ENCODE measurements around the gene MPPED1. TPM values are rescaled to one million over a fixed set of nuclear protein-coding genes. Genes with fewer than 3 reads are reported as not detected.

The MPPED1 gene
- total and polyA plus RNA-seq, 5 donors from 2014 or later, result not detected

GRCh38 chr22:43504666-43505261, 93.0 kb downstream of the MPPED1 start:
- no peaks in the 10 kb centered on the region for H3K4me1 Mint-ChIP-seq
- no peak for ATAC-seq (ENCODE audit: low read depth in 2 of 2)
- Histone ChIP-seq H3K36me3 (ENCODE audit: control insufficient read depth, insufficient read depth, low read length) (no peaks in the 10 kb centered on the region), H3K27me3 (ENCODE audit: control insufficient read depth, insufficient read depth, low read length) (no peaks in the 10 kb centered on the region), H3K27ac (ENCODE audit: insufficient read depth, low read length, poor library complexity, severe bottlenecking) (no peak overlapping the region), H3K4me1 (ENCODE audit: control insufficient read depth, insufficient read depth, low read length, poor library complexity, severe bottlenecking) (no peaks in the 10 kb centered on the region), H3K9me3 (ENCODE audit: control insufficient read depth in 2 of 2, low read length in 2 of 2) (no peaks in the 10 kb centered on the region), H3K4me3 (ENCODE audit: low read depth, low read length) (no peak overlapping the region)
- no peak for DNase-seq
- no peaks in the 10 kb centered on the region for H3K36me3 Mint-ChIP-seq
- H3K4me3 Mint-ChIP-seq, result no peak overlapping the region
- peaks cover 0 to under 1% (median 0%) of the 10 kb centered on the region in 7 donors for H3K9me3 Mint-ChIP-seq
- no peak overlapping the region for H3K27ac Mint-ChIP-seq
- peaks cover 2% of the 10 kb centered on the region for H3K27me3 Mint-ChIP-seq

DNA sequence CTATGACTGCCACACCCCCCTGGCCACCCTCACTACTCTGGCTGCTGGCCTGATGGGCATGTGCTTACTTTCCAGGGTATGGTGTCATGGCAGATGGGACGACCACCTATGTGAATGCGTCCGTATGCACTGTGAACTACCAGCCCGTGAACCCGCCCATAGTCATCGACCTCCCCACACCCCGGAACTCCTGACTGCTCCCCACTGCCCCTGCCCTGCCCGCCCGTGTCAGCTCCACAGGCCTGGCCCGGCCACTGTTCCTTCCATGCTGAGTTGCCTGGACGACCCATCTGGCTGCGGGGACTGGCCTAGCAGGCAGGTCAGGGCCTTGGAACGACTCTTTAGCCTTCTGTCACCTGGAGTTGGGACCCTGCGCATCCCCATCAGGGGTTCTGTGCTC, 93.6 kb downstream of the MPPED1 start:
- no peak for ATAC-seq (ENCODE audit: low read depth in 2 of 2)
- no peak overlapping the region for H3K4me3 Mint-ChIP-seq
- H3K4me1 ChIP-seq (ENCODE audit: control insufficient read depth, insufficient read depth, low read length, poor library complexity, severe bottlenecking), result no peaks in the 10 kb centered on the region
- H3K4me1 Mint-ChIP-seq, result no peaks in the 10 kb centered on the region
- H3K9me3 ChIP-seq (ENCODE audit: control insufficient read depth in 2 of 2, low read length in 2 of 2), result no peaks in the 10 kb centered on the region
- no peak for DNase-seq
- H3K27ac Mint-ChIP-seq, result no peak overlapping the region
- H3K36me3 Mint-ChIP-seq, result no peaks in the 10 kb centered on the region
- peaks cover 0 to 3% (median 0%) of the 10 kb centered on the region in 7 donors for H3K9me3 Mint-ChIP-seq
- no peaks in the 10 kb centered on the region for H3K36me3 ChIP-seq (ENCODE audit: control insufficient read depth, insufficient read depth, low read length)
- H3K4me3 ChIP-seq (ENCODE audit: low read depth, low read length), result no peak overlapping the region
- H3K27me3 ChIP-seq (ENCODE audit: control insufficient read depth, insufficient read depth, low read length), result no peaks in the 10 kb centered on the region
- no peak overlapping the region for H3K27ac ChIP-seq (ENCODE audit: insufficient read depth, low read length, poor library complexity, severe bottlenecking)
- peaks cover 4% of the 10 kb centered on the region for H3K27me3 Mint-ChIP-seq

DNA sequence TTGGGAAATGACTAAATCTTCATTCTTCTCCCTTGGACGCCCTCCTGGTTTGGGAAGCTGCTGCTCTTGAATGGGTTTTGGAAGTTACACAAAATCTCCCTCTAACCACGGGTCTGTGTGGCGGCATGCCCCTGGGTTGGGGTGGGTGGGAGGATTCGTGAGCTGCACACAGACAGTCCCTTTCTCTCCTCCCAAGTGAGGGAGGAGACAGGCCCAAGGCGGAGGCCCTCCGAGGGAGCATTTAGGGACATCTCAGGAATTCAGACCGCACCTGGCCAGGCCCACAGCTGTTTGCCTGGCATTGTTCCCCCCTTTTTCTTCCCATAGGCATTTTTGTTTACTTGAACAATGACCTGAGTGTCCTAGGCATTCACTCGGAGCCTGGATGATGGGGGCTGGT, 94.1 kb downstream of the MPPED1 start:
- no peak overlapping the region for H3K4me3 ChIP-seq (ENCODE audit: low read depth, low read length)
- no peaks in the 10 kb centered on the region for H3K36me3 ChIP-seq (ENCODE audit: control insufficient read depth, insufficient read depth, low read length)
- H3K4me3 Mint-ChIP-seq, result no peak overlapping the region
- ATAC-seq (ENCODE audit: low read depth in 2 of 2) (no peak), DNase-seq (no peak)
- H3K27ac ChIP-seq (ENCODE audit: insufficient read depth, low read length, poor library complexity, severe bottlenecking), result no peak overlapping the region
- H3K4me1 Mint-ChIP-seq, result no peaks in the 10 kb centered on the region
- peak overlapping the region in 1 of 3 donors; percentile 34 for H3K27ac Mint-ChIP-seq
- H3K9me3 ChIP-seq (ENCODE audit: control insufficient read depth in 2 of 2, low read length in 2 of 2), result no peaks in the 10 kb centered on the region
- no peaks in the 10 kb centered on the region for H3K4me1 ChIP-seq (ENCODE audit: control insufficient read depth, insufficient read depth, low read length, poor library complexity, severe bottlenecking)
- H3K27me3 ChIP-seq (ENCODE audit: control insufficient read depth, insufficient read depth, low read length), result no peaks in the 10 kb centered on the region
- peaks cover 0 to 3% (median 0%) of the 10 kb centered on the region in 7 donors for H3K9me3 Mint-ChIP-seq
- H3K36me3 Mint-ChIP-seq, result no peaks in the 10 kb centered on the region
- H3K27me3 Mint-ChIP-seq, result peaks cover 4% of the 10 kb centered on the region

GRCh38 chr22:43506487-43506886, 94.7 kb downstream of the MPPED1 start:
- H3K4me1 Mint-ChIP-seq, result no peaks in the 10 kb centered on the region
- no peaks in the 10 kb centered on the region for H3K9me3 ChIP-seq (ENCODE audit: control insufficient read depth in 2 of 2, low read length in 2 of 2)
- H3K27me3 ChIP-seq (ENCODE audit: control insufficient read depth, insufficient read depth, low read length), result no peaks in the 10 kb centered on the region
- H3K4me3 Mint-ChIP-seq, result no peak overlapping the region
- H3K27ac ChIP-seq (ENCODE audit: insufficient read depth, low read length, poor library complexity, severe bottlenecking), result no peak overlapping the region
- H3K4me3 ChIP-seq (ENCODE audit: low read depth, low read length), result no peak overlapping the region
- no peaks in the 10 kb centered on the region for H3K36me3 ChIP-seq (ENCODE audit: control insufficient read depth, insufficient read depth, low read length)
- H3K36me3 Mint-ChIP-seq, result no peaks in the 10 kb centered on the region
- peaks cover 0 to 3% (median 0%) of the 10 kb centered on the region in 7 donors for H3K9me3 Mint-ChIP-seq
- H3K27ac Mint-ChIP-seq, result no peak overlapping the region
- H3K4me1 ChIP-seq (ENCODE audit: control insufficient read depth, insufficient read depth, low read length, poor library complexity, severe bottlenecking), result no peaks in the 10 kb centered on the region
- peaks cover 4% of the 10 kb centered on the region for H3K27me3 Mint-ChIP-seq
- DNase-seq (no peak), ATAC-seq (ENCODE audit: low read depth in 2 of 2) (no peak)

- no peak for DNase-seq
- H3K4me3 Mint-ChIP-seq, result no peak overlapping the region
- no peaks in the 10 kb centered on the region for H3K4me1 Mint-ChIP-seq
- Histone ChIP-seq H3K27me3 (ENCODE audit: control insufficient read depth, insufficient read depth, low read length) (no peaks in the 10 kb centered on the region), H3K27ac (ENCODE audit: insufficient read depth, low read length, poor library complexity, severe bottlenecking) (no peak overlapping the region), H3K36me3 (ENCODE audit: control insufficient read depth, insufficient read depth, low read length) (no peaks in the 10 kb centered on the region), H3K9me3 (ENCODE audit: control insufficient read depth in 2 of 2, low read length in 2 of 2) (no peaks in the 10 kb centered on the region), H3K4me1 (ENCODE audit: control insufficient read depth, insufficient read depth, low read length, poor library complexity, severe bottlenecking) (no peaks in the 10 kb centered on the region), H3K4me3 (ENCODE audit: low read depth, low read length) (no peak overlapping the region)
- no peak for ATAC-seq (ENCODE audit: low read depth in 2 of 2)
- peaks cover 4% of the 10 kb centered on the region for H3K27me3 Mint-ChIP-seq
- H3K27ac Mint-ChIP-seq, result no peak overlapping the region
- peaks cover 0 to 3% (median 0%) of the 10 kb centered on the region in 7 donors for H3K9me3 Mint-ChIP-seq
- no peaks in the 10 kb centered on the region for H3K36me3 Mint-ChIP-seq
These were observed 95.4 kb downstream of the MPPED1 start for GRCh38 chr22:43507235-43507634.

DNA sequence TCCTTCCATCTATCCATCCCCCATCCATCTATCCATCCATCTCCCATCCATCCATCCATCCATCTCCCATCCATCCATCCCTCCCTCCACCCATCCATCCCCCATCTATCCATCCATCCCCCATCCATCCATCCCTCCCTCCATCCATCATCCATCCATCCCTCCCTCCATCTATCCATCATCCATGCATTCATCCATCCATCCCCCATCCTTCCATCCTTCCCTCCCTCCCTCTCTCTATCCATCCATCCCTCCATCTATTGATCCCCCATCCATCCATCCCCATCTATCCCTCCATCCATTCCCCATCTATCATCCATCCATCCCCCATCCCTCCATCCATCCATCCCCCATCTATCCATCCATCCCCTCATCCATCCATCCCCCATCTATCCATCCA, 96.7 kb downstream of the MPPED1 start:
- Mint-ChIP-seq H3K36me3 (no peaks in the 10 kb centered on the region), H3K27ac (no peak overlapping the region), H3K4me1 (no peaks in the 10 kb centered on the region), H3K9me3 (peaks cover 0 to 5% (median 0%) of the 10 kb centered on the region in 7 donors), H3K4me3 (no peak overlapping the region), H3K27me3 (peaks cover 4% of the 10 kb centered on the region)
- H3K4me3 ChIP-seq (ENCODE audit: low read depth, low read length), result no peak overlapping the region
- no peaks in the 10 kb centered on the region for H3K9me3 ChIP-seq (ENCODE audit: control insufficient read depth in 2 of 2, low read length in 2 of 2)
- no peak for ATAC-seq (ENCODE audit: low read depth in 2 of 2)
- no peak for DNase-seq
- H3K27ac ChIP-seq (ENCODE audit: insufficient read depth, low read length, poor library complexity, severe bottlenecking), result no peak overlapping the region
- H3K27me3 ChIP-seq (ENCODE audit: control insufficient read depth, insufficient read depth, low read length), result no peaks in the 10 kb centered on the region
- no peaks in the 10 kb centered on the region for H3K36me3 ChIP-seq (ENCODE audit: control insufficient read depth, insufficient read depth, low read length)
- no peaks in the 10 kb centered on the region for H3K4me1 ChIP-seq (ENCODE audit: control insufficient read depth, insufficient read depth, low read length, poor library complexity, severe bottlenecking)

DNA sequence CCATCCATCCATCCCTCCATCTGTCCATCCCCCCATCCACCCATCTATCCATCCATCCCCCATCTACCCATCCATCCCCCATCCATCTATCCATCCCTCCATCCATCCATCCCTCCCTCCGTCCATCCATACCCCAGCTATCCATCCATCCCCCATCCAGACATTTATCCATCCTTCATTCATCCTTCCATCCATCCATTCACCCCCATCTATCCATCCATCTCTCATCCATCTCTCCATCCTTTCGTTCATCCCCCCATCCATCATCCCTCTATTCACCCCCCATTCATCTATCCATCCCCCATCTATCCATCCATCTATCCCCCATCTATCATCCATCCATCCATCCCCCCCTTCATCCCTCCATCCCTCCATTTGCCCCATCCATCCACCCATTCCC, 97.5 kb downstream of the MPPED1 start:
- ATAC-seq (ENCODE audit: low read depth in 2 of 2) (no peak), DNase-seq (no peak)
- Histone ChIP-seq H3K36me3 (ENCODE audit: control insufficient read depth, insufficient read depth, low read length) (no peaks in the 10 kb centered on the region), H3K4me1 (ENCODE audit: control insufficient read depth, insufficient read depth, low read length, poor library complexity, severe bottlenecking) (no peaks in the 10 kb centered on the region), H3K27ac (ENCODE audit: insufficient read depth, low read length, poor library complexity, severe bottlenecking) (no peak overlapping the region), H3K9me3 (ENCODE audit: control insufficient read depth in 2 of 2, low read length in 2 of 2) (no peaks in the 10 kb centered on the region), H3K4me3 (ENCODE audit: low read depth, low read length) (no peak overlapping the region), H3K27me3 (ENCODE audit: control insufficient read depth, insufficient read depth, low read length) (no peaks in the 10 kb centered on the region)
- Mint-ChIP-seq H3K4me1 (no peaks in the 10 kb centered on the region), H3K4me3 (no peak overlapping the region), H3K36me3 (no peaks in the 10 kb centered on the region), H3K9me3 (peaks cover 0 to 5% (median 0%) of the 10 kb centered on the region in 7 donors), H3K27me3 (peaks cover 4% of the 10 kb centered on the region), H3K27ac (no peak overlapping the region)

GRCh38 chr22:43510281-43511070, 98.7 kb downstream of the MPPED1 start:
- H3K4me1 Mint-ChIP-seq, result no peaks in the 10 kb centered on the region
- H3K4me3 Mint-ChIP-seq, result no peak overlapping the region
- Histone ChIP-seq H3K4me1 (ENCODE audit: control insufficient read depth, insufficient read depth, low read length, poor library complexity, severe bottlenecking) (no peaks in the 10 kb centered on the region), H3K9me3 (ENCODE audit: control insufficient read depth in 2 of 2, low read length in 2 of 2) (no peaks in the 10 kb centered on the region), H3K4me3 (ENCODE audit: low read depth, low read length) (no peak overlapping the region), H3K36me3 (ENCODE audit: control insufficient read depth, insufficient read depth, low read length) (no peaks in the 10 kb centered on the region), H3K27me3 (ENCODE audit: control insufficient read depth, insufficient read depth, low read length) (no peaks in the 10 kb centered on the region), H3K27ac (ENCODE audit: insufficient read depth, low read length, poor library complexity, severe bottlenecking) (no peak overlapping the region)
- ATAC-seq (ENCODE audit: low read depth in 2 of 2) (peak in 1 of 2 donors; percentile 22), DNase-seq (no peak)
- H3K9me3 Mint-ChIP-seq, result peaks cover 0 to 5% (median 0%) of the 10 kb centered on the region in 7 donors
- peaks cover 4% of the 10 kb centered on the region for H3K27me3 Mint-ChIP-seq
- no peak overlapping the region for H3K27ac Mint-ChIP-seq
- H3K36me3 Mint-ChIP-seq, result no peaks in the 10 kb centered on the region

Data from CD4-positive, CD25-positive, alpha-beta regulatory T cell (primary cell).